ENCODE measurements around the gene STX12. TPM values are rescaled to one million over a fixed set of nuclear protein-coding genes. Genes with fewer than 3 reads are reported as not detected.

Gene STX12
- total and polyA plus RNA-seq, 2 of the 4 experiments (the other 2 are of a cell fraction): 28.6 to 54.8 TPM

- intact Hi-C loops (cut with micrococcal nuclease): no loop called here
Observed at GRCh38 chr1:27872802-27873551, 100.0 kb downstream of the STX12 start.

More at GRCh38 chr1:27872802-27873551, 100.0 kb downstream of the STX12 start:
- Histone ChIP-seq H3K4me2 (ENCODE audit: low read depth, low read length) (peak overlapping the region; percentile 91), H3K4me1 (ENCODE audit: control insufficient read depth, insufficient read depth, low read length) (peaks cover 9% of the 10 kb centered on the region), H3K56ac (ENCODE audit: extremely low read depth, insufficient read depth, low read length) (no peak overlapping the region), H3K36me3 (ENCODE audit: control insufficient read depth, insufficient read depth, low read length) (peaks cover 2% of the 10 kb centered on the region; the same call in 1 of the 2 replicates), H2BK5ac (ENCODE audit: low read depth, low read length, poor library complexity, severe bottlenecking) (no peak overlapping the region), H2AK9ac (replicated peaks; ENCODE audit: low read depth, low read length, poor library complexity) (peak overlapping the region; percentile 60), H4K8ac (ENCODE audit: low read depth in 2 of 2, low read length in 2 of 2) (peak overlapping the region; percentile 11 to 71; a peak in 2 of 4 replicates), H3K79me1 (ENCODE audit: low read depth in 1 of 2, low read length in 2 of 2) (peaks cover 0 to 6% of the 10 kb centered on the region in 2 experiments; a peak in 1 of 4 replicates), H2AFZ (replicated peaks; ENCODE audit: low read length, poor library complexity) (peak overlapping the region; percentile 93), H3K4me3 (ENCODE audit: insufficient read depth, low read depth, low read length) (peak overlapping the region; percentile 81), H3K9ac (ENCODE audit: low read depth, low read length) (peak overlapping the region; percentile 51), H3K18ac (ENCODE audit: low read depth, low read length) (0 out of 2 replicates have a peak overlapping the region, but pooled peaks have one; percentile 1), H3K4ac (ENCODE audit: low read depth, low read length) (peak overlapping the region; percentile 33), H2BK15ac (ENCODE audit: low read depth, low read length) (no peak overlapping the region; the same call in 2 of the 3 replicates), H3K27me3 (ENCODE audit: control insufficient read depth, insufficient read depth, low read length) (no peaks in the 10 kb centered on the region), H3K9me3 (ENCODE audit: control insufficient read depth, insufficient read depth, low read length) (no peaks in the 10 kb centered on the region), H3K14ac (replicated peaks; ENCODE audit: low read depth, low read length) (peak overlapping the region; percentile 58; the same call in 1 of the 2 replicates), H3K27ac (ENCODE audit: insufficient read depth, low read length) (no peak overlapping the region; the same call in 1 of the 2 replicates), H4K20me1 (ENCODE audit: insufficient read depth, low read length) (peaks cover 3% of the 10 kb centered on the region), H4K91ac (ENCODE audit: insufficient read depth, low read depth, low read length) (no peak overlapping the region; the same call in 1 of the 2 replicates), H2BK120ac (ENCODE audit: low read depth, low read length) (peak overlapping the region; percentile 19), H3K23ac (ENCODE audit: low read depth, low read length) (peak overlapping the region; percentile 12), H2AK5ac (ENCODE audit: low read depth, low read length) (peak overlapping the region; percentile 13; the same call in 1 of the 2 replicates), H3K9me1 (ENCODE audit: insufficient read depth, low read length) (peaks cover 17% of the 10 kb centered on the region), H2BK20ac (ENCODE audit: low read depth, low read length) (no peak overlapping the region), H4K5ac (ENCODE audit: low read depth, low read length) (peak overlapping the region; percentile 21)
- no TSS peak for BruUV-seq (replicated peaks)
- ATAC-seq (ENCODE audit: low read depth) (peak; percentile 33), DNase-seq (peak; percentile 40)
- CTCF ChIA-PET: interaction anchor here (0.6 kb wide), 1 partner anchor 28 kb away, joined by 3 read pairs; no protein-coding TSS in a partner anchor
- dilution Hi-C loops (cut with HindIII; ENCODE audit: low sequenced_read_pairs, unreplicated experiment) (no loop called here), in situ Hi-C loops (cut with MboI; ENCODE audit: low sequenced_read_pairs) (loop anchor here (25.0 kb wide), 1 partner anchor 339 kb away; no protein-coding TSS in a partner anchor)
- TF ChIP-seq RCOR1 (IDR thresholded peaks at IDR 0.05; ENCODE audit: insufficient replicate concordance, low read length) (peak; percentile 28), ELK1 (IDR thresholded peaks at IDR 0.05; ENCODE audit: borderline replicate concordance, low read depth, low read length) (no peak)
- POLR2A ChIA-PET (ENCODE audit: unreplicated experiment): no interaction called here
- WGBS, 2 experiments (ENCODE audit: extremely low coverage in 2 of 2, insufficient read length in 1 of 2): 22% methylated on average over 6 of the region's 38 CpGs; no CpG with 5 or more reads in 1 of the 2 experiments

All from IMR-90 (cell line).